Medulla oblongata (tissue), 1 donor: Measurements from ENCODE around the gene CDC42.
"Not testable (repeated sequence)": the region's sequence is repeated elsewhere in the genome, so short reads cannot be mapped to it uniquely, and the experiment has no call there.

Experiments used
- DNase-seq: peaks from one replicate; pipeline ENCODE4 v3.0.0-alpha.2; 2015; ENCODE audit errors: extremely low spot score

The CDC42 gene

DNA sequence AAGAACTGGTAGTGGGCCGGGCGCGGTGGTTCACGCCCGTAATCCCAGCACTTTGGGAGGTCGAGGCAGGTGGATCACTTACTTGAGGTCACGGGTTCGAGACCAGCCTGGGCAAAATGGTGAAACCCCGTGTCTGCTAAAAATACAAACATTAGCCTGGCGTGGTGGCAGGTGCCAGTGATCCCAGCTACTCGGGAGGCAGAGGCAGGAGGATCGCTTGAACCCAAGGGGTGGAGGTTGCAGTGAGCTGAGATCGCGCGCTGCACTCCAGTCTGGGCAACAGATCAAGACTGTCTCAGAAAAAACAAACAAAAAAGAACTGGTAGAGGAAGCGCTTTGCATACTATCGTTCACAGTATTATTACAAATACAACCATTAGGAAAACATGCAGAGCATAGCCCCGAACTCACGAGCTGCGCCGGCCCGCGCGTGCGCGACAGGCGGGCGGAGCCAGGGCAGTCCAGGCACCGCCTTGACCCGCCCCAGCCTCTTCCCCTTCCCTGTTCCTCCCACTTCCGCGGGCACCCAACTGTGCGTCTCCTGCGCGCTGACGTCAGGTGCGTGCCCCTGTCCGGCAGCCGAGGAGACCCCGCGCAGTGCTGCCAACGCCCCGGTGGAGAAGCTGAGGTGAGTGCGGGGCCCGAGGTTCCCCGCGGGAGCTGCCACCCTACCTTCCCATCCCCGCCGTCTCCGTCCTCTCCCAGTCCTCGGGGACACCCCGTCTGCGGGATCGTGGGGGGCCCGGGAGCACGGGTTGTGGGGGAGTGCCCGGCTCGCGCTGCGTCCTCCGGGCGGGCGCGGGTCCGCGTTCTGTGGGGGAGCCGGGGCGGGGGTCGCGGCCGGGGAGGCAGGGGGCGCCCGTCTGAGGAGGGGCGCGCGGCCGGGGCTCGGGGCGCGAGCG is at the start of gene CDC42:
CDC42 (plus strand) TSS at position 595 of the 902 bp plus-strand sequence. CDS start 25,770 bp downstream, outside the sequence.
- DNase-seq: peak; percentile 98

DNA sequence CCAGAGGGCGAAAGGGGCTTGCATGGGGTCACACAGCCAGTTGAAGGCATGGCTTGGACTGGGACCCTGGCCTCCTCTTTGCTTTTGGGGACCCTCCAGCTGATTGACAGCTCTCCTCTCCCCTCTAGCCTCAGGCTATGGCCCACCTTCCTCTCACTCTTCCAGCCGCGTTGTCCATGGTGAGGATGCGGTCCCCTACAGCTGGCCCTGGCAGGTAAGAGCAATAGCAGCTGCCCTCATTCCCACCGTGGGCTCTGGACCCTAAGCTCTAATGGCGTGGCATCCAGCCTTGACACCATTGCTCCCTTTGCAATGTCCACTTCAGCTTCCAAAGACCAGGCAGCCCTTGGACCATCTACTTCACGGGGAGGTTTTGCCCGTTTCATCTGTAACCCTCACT is 49.6 kb upstream of the CDC42 start:
- DNase-seq: not testable (repeated sequence)

DNA sequence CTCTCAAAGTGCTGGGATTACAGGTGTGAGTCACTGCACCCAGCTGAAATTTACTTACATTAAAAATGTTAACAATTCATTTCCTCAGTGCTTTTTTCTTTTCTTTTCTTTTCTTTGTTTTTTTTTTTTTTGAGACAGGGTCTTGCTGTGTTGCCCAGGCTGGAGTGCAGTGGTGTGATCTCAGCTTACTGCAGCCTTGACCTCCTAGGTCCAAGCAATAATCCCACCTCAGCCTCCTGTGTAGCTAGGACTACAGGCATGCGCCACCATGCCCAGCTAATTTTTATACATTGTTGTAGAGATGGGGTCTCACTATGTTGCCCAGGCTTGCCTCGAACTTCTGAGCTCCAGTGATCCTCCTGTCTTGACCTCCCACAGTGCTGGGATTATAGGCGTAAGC is 48.5 kb upstream of the CDC42 start:
- DNase-seq: not testable (repeated sequence)

DNA sequence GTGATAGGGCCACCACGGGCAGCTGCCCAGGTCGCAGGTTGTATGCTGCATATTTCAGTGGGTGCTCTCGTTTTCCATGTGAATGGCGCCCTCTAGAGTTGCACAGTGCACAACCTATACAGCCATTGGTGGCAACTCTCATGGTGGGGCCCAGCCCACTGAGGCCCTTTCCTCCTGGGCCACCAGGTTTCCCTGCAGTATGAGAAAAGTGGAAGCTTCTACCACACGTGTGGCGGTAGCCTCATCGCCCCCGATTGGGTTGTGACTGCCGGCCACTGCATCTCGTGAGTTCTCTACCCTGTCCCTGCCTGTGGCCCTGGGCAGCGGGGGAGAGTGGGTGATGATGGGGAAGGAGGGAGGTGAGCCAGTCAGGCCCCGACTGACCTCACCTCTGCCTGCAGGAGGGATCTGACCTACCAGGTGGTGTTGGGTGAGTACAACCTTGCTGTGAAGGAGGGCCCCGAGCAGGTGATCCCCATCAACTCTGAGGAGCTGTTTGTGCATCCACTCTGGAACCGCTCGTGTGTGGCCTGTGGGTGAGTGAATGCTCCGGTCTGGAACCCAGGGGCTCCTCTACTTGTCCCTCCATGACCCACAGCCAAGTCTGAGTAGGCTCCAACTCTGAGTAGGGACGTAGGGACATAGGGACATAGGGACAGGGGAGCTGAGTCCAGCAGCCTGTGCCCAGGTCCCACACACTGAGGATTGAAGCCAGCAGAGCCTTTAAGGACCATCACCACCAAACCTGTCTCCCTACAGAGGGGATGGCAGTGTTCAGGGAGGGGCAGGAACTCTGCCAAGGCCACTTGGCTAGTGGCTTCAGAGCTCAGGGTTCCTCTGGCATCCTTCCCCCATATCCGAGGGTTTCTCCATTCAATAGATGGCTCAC is 47.0 kb upstream of the CDC42 start:
- DNase-seq: not testable (repeated sequence)

DNA sequence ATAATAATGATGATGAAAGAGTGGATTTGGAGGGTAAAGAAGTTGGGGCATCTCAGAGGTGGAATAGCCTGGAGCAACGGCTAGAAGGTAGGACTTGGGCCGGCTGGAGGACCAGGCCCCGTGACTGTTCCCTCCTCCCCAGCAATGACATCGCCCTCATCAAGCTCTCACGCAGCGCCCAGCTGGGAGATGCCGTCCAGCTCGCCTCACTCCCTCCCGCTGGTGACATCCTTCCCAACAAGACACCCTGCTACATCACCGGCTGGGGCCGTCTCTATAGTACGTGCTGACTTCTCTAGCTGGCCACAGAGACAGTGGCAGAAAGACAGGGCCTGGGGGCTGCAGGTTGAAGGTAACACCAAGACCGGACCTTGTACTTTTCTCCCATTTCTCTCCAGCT is 45.8 kb upstream of the CDC42 start:
- DNase-seq: not testable (repeated sequence)

DNA sequence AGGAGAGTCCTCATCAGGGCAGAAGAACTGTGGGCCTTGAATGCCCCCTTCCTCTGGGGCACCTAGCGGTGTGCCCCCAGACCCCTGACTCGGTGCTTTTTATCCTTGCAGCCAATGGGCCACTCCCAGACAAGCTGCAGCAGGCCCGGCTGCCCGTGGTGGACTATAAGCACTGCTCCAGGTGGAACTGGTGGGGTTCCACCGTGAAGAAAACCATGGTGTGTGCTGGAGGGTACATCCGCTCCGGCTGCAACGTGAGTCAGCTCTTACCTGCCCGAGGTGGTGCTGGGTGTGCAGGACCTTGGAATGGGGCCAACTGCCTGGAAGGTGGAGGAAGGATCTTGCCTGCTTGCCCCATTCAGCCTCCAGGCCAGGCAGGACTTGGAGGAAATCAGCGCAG is 45.2 kb upstream of the CDC42 start:
- DNase-seq: not testable (repeated sequence)

DNA sequence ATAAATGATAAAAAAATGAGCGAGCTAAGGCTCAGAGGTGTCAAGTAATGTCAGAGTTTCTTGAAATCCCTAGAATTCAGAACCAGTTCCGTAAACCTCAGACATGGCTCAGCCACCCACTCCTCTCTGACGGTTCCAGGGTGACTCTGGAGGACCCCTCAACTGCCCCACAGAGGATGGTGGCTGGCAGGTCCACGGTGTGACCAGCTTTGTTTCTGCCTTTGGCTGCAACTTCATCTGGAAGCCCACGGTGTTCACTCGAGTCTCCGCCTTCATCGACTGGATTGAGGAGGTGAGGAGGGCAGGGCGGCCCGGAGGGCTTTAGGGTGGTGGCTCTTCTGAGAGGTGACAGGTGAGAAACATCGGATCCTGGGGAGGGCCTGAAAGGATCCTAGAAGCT is 42.9 kb upstream of the CDC42 start:
- DNase-seq: not testable (repeated sequence)

DNA sequence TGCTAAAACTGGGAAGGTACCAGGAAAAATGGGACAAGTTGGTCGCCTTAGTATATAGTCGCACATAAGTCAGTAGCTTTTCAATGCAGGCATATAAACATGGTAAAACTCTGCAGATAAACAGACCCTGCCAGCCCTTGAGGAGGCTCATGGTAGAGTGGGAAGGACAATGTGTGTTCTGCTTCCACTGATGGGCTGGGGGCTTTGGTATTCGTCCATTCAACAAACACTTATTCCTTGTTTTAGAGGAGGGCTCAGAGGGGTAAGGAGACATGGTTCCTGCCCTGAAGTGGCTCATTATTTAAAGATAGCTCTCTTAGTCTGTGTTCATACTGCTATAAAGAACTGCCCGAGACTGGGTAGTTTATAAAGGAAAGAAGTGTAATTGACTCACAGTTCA is 39.8 kb upstream of the CDC42 start:
- DNase-seq: not testable (repeated sequence)

DNA sequence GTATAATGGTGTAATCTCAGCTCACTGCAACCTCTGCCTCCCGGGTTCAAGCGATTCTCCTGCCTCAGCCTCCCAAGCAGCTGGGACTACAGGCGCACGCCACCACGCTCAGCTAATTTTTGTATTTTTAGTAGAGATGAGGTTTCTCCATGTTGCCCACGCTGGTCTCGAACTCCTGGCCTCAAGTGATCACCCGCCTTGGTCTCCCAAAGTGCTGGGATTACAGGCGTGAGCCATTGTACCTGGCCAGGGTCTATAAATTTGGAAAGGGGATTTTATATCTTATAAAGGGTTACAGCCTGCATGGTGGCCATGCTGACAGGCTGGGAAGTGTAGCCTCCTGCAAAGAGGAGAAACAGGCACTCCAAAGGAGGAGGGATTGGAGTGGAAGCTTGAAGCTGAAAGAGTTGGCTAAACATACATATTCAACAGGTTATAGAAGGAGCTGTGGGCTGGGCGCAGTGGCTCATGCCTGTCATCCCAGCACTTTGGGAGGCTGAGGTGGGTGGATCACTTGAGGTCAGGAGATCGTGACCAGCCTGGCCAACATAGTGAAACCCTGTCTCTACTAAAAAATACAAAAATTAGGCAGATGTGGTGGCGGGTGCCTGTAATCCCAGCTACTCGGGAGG is 37.8 kb upstream of the CDC42 start:
- DNase-seq: not testable (repeated sequence)

DNA sequence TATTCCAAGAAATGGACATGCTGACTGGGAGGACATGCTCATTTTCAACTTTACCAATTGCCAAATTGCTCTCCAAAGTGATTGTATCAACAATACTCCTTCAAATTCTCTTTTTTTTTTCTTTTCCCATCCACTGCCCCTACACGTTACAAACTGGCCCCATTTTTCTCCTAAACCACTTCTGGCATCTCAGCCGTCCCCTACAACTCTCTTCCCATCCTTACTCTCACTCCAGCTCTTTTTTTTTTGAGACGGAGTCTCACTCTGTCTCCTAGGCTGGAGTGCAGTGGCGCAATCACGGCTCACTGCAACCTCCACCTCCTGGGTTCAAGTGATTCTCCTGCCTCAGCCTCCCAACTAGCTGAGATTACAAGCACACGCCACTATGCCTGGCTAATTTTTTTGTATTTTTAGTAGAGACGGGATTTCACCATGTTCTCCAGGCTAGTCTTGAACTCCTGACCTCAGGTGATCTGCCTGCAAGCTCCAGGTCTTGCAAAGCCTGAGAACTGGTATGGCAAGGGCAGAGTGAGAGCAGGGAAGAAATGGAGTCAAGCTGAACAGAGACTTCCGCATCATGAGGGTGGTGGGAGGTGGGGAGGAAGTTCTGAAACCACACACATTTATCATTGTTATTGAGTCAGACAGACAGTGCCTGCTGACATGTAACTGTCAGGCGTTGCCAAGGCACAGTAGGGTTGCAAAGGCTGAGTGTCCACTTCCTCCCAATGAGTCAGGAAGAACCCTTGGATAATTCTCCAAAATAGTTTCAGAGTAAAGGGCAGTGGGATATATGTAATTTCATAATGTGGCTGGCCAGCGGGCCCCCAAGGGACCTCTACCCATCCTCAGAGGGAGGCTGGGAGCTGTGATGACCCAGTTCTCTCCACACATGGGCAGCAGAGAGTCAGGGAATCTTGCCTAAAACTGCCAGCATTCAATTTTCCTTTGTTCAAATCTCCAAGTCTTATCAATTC is 33.6 kb upstream of the CDC42 start:
- peak; percentile 40 for DNase-seq

DNA sequence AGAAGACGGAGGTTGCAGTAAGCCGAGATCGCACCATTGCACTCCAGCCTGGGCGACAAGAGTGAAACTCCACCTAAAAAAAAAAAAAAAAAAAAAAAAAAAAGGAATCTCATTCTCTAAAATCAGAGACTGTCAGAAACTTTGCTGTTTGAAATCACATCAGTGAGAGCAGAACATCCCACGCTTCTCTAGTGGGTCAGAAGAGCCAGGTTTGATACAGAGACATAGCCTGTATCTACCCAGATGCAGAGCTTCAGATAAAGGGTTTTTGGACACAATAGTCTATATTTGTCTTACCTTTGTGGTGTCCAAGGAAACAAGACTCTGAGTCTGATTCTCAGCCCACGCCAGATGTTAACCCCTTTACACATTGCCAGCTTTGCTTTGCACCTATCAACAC is 31.4 kb upstream of the CDC42 start:
- DNase-seq: no peak

DNA sequence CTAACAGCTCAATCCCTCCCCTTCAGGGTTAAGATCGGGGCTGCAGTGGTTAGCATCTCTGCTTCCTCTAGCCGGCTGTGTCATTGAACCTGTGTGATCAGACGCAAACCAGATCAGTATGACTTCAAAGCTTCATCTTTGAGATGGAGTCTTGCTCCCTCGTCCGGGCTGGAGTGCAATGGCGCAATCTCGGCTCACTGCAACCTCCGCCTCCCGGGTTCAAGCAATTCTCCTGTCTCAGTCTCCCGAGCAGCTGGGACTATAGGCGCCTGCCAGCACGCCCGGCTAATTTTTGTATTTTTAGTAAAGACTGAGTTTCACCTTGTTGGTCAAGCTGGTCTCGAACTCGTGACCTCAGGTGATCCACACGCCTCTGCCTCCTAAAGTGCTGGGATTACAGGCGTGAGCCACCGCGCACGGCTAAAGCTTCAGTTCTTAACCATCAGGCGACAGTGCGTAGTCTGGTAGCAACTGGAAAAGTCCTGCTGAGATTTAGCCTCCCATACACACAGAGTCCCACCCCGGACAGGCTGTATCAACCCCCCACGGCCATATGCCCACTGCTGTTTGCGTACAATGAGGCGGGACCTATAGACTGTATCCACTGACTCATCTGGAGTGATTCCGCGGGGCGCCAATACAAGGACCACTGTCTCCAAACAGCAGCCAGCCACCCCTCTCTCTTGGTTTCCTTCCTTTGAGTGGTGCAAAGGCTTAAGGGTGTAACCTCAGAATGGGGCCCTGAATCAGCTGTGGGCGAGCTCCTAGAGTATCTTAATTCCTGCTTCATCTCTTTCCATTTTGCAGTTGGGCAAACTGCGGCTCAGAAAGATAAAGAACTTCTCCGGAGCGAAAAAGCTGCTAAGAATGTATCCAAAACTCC is 27.8 kb upstream of the CDC42 start:
- DNase-seq: peak; percentile 84

DNA sequence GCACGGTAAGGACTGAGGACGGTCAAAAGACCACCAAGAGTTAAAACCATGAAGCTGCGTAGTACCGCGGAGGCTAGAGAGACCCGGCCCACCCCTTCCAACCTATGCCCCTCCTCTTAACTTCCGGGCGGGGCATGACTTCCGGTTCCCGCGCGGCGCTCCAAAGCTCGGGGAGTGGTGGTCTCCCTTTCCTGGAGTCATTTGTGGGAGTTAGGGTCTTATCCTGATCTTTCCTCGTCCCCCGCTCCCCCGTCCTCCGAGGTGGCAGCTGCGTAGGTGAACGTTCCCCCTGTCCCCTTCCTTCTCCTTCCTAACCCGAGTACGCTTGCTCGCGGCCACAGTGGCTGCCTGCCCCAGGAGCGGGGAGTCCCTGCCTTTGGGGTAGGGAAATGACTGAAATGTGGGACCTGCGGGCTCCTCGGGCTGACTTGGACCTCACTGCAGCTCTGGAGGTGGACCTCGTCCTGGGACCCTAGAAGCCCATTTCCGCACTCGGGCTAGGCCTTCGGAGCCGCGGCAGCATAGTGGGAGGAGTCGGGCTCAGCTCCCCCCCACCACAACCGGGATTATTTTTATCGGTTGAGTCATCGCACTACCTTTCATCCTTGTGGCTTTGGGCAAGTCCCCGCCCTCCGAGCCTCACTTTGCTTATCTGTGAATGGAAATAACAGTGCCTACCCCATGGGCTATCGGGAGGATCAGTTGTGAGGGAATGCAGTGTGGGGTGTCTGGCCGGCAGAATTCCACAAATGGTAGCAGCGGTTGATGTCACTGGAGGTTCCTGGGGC is 26.9 kb upstream of the CDC42 start:
- DNase-seq: peak; percentile 66

DNA sequence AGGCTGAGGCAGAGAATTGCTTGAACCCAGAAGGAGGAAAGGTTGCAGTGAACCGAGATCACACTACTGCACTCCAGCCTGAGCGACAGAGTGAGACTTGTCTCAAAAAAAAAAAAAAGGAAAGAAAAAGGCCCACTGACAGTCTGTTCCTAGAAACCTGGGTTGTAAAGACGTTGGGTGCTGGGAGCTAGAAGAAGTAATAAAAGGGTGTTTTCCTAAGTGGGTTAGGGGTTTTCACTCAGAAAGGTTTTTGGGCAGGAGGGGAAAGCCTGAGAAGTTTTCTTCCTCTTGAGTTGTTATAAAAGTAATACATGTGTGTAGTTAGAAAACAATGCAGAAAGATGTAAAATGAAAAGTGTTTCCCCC is 25.6 kb upstream of the CDC42 start:
- DNase-seq: no peak

DNA sequence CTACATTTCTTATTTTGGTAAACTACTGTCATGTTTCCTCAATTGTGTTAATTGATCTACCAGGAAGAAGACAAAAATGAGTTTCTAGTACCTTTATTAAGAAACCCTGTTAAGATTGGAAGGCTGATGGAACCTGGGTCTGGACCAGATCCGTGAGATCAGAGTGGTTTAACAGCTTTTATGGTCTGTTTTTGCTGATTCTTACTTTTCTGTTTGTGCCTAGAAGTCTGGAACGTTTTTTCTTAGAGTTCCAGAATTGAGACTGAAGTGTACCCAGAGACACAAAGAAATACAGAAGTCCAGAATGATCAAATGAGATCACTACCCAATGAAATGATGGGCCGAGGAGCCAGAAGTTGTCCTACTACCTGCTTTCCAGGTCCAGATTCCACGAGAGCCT is 22.5 kb upstream of the CDC42 start:
- DNase-seq: no peak

DNA sequence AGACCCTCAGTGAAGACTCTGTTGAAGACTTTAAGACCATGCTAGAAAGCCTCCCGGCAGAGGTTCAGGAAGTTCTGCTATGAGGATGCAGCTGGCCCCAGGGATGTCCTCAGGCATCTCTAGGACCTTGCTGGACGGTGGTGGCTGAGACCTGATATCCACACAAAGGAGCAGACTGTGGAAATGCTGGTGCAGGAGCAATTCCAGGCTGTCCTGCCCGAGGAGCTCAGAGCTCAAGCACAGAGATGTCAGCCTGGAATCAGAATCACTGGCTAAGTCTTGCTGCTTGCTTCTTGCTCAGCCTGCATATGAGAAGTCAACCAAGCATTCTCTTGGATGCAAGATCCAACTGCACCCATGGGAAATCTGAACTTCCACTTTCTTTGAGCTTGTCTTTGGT is 22.0 kb upstream of the CDC42 start:
- DNase-seq: no peak

DNA sequence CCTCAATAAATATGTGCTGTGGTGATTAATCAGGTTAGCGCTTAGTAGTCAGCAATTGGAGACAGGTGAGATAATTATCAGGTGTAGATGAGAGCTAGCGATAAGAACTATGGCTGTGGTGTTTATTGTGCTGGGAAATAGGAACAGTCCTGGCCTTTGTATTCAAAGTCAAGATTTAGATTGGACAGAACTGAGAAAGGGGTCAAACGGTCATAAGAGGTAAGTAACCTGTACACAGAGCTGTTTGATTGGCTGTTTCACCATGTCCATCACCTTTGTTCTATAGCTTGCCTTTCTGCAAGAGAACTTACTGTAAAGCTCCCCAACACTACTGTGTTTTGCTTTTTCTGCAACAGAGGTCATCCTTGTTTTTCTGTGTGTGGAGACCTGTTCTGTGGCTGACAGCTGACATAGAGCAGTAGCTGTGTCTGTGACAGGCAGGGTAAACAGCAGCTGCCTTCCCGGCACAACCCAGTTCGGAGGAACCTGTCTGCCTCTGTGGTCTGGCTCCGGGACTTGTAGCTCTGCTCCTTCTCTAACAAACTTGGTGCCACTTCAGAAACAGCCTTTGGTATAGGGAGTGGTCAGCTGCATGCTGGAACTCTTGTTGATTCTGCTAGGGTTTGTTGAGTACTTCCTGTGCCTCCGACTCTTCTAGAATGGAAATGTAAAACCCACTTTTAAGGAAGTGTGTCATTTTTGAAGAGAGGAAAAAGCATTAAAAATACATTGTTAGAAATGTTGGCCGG is 21.1 kb upstream of the CDC42 start:
- peak; percentile 19 for DNase-seq

DNA sequence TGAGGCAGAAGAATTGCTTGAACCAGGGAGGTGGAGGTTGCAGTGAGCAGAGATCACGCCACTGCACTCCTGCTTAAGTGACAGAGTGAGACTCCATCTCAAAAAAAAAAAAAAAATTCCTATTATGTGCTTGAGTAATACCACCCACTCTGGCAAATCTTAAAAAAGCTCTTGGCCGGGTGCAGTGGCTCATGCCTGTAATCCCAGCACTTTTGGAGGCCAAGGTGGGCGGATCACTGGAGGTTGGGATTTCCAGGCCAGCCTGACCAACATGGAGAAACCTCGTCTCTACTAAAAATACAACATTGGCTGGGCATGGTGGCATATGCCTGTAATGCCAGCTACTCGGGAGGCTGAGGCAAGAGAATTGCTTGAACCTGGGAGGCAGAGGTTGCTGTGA is 17.7 kb upstream of the CDC42 start:
- not testable (repeated sequence) for DNase-seq
